ENCODE data around the gene TEKT5.
"Not testable (repeated sequence)": the region's sequence is repeated elsewhere in the genome, so short reads cannot be mapped to it uniquely, and the experiment has no call there.

TEKT5 gene

DNA sequence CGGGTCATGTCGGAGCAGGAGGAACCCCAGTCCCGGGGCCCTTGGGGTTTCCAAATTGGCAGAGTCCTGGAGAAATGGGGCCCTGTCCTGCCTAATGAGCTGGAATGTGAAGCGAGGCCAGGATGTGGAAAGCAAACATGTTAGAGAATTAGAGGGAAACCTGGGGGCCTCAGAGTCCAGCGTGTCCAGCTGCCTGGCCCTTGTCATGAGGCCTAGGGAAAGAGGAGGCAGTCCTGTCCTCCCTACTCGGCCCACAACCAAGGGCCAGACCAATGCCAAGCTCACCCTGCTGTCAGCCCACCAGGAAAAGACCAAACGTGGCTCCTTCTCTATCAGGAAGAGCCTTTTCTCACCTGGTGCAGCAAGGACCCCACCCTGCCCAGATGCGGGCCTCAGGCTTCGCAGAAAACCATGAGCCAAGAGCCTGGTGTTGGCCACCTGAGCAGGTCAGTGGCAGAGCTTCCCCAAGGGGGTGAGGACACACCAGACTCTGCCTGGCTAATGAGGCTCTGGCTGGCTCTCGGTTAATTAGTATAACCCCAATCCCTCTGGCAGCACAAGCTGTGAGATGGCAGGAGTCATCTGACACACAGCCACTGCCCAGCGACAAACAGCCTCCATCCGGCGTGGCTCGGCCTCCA lies 10.1 kb downstream of the TEKT5 start:
- no peak for DNase-seq (ENCODE audit: low read depth)

DNA sequence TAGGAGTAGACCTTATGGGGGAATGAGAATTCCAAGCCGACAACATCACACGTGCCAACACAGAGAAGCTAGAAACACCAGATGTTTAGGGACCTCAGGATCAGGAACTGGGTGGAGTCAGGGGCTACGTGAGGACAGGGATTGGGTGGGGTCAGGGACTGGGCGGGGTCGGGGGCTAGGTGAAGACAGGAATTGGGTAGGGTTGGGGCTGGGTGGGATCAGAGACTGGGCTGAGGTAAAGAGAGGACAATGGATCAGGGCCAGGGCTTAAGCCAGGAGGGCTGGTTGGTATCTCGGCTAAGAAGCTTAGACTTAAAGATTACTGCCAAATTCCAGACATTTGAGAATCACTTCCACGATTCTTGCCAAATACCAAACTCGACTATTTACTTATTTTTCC lies 11.6 kb downstream of the TEKT5 start:
- DNase-seq (ENCODE audit: low read depth), result no peak

DNA sequence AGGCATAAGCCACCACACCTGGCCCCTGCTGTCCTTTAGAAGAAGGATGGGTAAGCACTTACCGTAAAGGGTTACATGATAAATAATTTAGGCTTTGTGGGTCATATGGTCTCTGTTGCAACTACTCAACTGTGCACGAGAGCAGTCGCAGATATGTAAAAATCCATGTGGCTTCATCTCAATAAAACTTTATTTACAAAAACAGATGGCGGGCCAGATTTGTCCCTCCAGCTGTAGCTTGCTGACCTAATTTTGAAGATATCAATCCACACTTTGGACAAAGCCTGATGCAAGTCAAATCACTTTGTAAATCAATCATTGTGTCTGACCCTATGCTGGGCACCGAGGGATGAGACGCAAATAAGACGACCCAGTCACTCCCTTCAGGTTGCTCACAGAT lies 12.1 kb downstream of the TEKT5 start:
- DNase-seq (ENCODE audit: low read depth), result no peak

DNA sequence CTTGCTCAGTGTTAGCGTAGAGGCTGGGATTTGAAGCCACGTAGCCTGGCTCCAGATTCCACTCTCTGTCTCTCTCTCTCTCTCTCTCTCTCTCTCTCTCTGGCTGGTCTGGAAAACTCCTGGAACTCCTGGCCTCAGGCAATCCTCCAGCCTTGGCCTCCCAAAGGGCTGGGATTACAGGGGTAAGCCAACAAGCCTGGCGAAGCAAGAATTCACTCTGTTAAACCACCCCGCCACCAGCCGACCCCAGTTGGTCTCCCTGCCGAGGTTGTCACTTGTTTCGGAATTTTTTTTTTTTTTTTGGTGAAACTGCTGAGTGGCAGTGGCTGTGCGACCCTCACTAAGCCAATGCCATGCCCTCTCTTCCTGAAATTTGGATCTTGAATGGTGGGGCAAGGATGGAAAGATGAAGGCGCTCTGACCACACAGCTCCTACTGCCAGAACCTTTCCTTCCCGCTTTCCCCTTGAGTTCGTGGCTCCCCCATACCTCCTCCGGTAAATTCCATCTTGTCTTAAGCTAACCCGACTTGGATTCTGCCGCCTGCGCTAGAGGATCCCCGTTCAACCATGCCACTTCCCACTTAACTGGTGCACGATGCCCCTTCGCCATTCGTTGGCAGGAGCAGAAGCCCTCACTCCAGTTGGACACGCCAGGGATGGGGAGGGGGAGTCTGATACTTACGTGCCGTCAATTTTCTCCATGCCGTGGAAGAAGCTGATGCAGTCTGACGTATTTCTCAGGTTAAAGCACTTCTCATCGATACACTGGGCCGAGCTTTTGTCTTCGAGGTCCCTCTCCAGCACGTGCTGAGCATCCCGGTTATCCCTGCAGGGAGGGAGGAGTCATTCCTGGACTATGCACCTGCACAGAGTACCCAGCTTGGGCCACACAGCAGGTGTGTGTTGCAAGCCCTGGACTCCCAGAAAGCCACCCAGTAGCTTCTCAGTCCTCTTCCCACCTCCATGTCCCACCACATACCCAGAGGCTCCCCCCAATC lies 13.1 kb downstream of the TEKT5 start:
- no peak for DNase-seq (ENCODE audit: low read depth)

DNA sequence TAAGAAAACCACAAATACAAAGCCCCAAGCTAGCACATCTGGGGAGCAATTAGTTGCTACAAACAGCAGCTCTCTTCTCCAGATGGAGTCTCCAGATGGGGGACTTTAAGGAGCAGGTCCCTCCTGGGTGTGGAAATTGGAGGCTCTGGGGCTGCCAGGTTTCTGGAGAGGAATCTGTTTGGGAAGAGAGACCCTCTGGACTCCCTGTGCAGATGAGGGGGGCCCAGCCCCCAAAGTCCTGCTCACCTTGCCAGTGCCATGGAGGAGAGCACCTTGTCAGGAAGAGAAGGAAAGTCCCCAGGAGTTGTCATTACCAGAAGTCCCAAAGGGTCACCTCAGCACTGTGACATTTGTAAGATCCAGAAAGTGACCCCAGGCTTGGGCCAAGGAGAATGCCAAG lies 14.8 kb downstream of the TEKT5 start:
- no peak for DNase-seq (ENCODE audit: low read depth)

DNA sequence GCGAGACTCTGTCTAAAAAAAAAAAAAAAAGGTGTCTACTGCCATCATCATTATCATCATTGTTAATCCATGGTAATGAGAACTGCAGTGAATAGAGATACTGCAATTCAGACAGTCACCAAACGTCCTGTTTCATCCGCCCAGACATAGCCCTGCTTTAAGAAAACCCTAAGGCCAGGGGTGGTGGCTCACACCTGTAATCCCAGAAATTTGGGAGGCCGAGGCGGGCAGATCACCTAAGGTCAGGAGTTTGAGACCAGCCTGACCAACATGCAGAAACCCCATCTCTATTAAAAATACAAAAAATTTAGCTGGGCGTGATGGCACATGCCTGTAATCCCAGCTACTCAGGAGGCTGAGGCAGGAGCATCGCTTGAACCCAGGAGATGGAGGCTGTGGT lies 15.3 kb downstream of the TEKT5 start:
- not testable (repeated sequence) for DNase-seq (ENCODE audit: low read depth)

DNA sequence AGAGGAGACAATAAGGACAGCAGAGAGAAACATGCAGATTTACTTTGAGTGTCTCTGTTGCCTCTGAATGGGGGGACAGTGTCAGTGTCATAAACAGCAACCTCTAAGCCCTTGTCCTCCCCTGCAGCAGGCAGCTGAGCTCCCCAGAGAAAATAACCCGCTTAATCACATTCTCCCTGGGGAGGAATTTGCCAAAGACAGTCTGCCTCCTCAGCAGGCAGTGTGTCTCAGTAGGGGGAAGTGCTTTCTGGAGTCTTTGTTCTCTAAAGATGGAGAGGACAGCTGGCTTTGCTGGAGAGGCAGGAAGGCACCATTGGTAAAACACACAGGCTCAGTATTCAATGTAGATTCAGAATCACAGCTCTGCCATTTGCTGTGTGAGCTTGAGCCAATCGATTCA lies 16.1 kb downstream of the TEKT5 start:
- DNase-seq (ENCODE audit: low read depth), result no peak

DNA sequence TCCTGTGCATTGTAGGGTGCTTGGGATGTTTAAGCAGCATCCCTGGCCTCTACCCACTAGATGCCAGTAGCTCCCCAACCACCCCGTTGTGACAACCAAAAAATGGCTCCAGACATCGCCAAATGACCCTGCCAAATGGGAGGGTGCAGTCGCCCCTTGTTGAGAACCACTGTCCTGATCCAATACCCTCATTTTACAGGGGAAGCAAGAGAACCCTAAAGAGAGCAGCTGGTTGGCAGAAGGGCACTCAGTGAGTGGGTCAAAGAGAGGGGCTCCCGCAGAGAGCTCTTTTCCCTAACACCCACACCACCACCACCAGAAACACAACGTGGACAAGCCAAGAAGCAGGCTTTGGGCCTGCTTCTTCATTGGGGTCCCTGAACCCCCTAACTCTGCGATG lies 18.4 kb downstream of the TEKT5 start:
- no peak for DNase-seq (ENCODE audit: low read depth)

DNA sequence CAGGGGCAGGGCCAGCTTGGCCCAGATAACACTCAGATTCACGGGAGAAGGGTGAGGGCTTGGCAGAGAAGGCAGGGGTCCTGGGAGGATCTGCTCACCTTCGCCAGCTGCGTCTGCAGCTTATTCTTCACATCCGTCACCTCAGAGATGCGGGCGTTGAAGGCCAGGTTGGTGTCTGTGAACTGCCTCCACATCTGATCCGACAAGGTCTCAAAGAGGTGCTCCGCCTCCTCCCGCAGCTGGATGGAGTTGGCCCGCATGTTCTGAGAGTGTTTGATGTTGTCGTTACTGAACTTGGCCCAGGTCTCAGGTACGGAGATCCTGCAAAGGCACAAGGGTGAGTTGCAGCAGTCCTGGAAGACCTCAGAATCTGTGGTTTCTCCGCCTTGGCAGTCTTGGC lies 18.9 kb downstream of the TEKT5 start:
- DNase-seq (ENCODE audit: low read depth), result no peak

DNA sequence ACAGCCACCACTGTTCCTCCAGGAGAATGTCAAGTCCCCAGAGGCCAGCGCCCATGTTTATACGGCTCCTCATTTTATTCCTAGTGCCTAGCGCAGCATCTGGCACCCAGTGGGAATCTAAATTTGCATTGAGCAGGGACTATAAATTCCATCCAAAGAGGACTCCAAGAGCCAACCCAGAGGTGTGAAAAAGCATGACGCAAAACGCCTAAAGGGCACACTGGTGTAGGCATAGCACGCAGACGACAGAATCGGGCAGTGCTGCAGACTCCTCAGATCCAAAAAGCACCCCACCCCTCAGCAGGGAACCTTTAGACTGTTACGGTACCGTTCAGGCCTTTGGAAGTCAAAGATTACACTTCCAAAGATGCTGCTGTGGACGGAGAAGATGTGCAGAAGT lies 19.5 kb downstream of the TEKT5 start:
- no peak for DNase-seq (ENCODE audit: low read depth)

DNA sequence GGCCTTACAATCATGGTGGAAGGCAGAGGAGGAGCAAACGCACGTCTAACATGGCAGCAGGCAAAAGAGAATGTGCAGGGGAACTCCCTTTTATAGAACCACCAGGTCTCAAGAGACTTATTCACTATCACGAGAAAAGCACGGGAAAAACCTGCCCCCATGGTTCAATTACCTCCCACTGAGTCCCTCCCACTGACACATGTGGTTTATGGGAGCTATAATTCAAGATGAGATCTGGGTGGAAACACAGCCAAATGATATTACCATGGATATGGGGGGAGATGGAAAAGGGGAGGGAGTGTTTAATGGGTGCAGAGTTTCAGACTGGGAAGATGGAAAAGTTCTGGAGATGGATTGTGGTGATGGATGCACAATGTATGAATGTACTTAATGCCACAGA lies 23.0 kb downstream of the TEKT5 start:
- no peak for DNase-seq (ENCODE audit: low read depth)

DNA sequence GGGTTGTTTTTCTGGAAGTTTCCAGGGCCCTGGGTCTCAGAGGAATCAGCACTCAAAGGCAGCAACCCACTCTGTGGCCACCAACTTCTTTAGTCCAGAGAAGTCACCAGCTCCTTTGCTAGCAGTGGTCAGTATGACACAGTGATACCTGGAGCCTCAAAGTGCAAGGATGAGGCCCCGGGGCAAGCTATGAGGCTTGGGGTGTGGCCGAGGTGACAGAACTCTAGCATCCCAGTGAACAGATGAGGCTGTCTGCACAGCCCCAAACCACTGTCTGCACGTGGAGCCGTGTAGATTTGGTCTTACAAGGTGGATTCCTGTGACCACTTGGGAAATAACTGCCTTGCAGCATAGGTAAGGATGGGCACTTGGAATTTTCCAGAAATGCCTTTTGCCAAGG lies 24.9 kb downstream of the TEKT5 start:
- no peak for DNase-seq (ENCODE audit: low read depth)

DNA sequence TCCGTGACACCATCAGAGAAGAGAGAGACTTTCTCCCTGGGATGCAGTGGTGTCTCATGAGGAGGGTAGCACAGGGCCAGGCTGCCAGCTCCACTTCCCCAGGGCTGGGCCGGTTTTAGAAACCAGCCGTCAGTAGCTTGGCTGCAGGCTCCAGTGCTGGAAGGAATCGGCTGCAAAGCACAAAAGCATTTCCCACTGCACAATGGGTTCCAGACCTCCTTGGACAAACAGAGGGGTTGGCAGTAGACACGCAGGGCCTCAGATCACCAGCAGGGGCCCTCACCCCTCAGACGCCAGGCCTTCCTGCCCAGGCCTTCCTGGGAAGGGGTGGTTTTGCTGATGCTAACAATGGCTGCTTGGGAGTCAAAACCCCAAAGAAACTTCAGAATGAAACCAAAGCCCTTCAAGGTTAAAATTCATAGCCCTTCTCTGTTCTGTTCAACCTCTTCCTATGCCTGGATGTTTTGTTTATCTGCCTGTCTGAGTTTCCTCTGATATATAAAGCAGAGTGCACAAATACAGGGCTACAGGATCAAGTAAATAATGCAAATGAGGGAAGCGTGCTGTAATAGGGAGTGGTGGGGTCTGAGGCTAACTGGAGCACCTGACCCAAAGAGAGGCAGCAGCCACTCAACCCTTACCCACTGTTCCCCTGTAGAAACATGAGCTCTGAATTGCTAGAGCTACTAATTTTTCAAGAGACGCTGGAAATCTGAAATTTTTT lies 26.2 kb downstream of the TEKT5 start:
- DNase-seq (ENCODE audit: low read depth), result no peak

DNA sequence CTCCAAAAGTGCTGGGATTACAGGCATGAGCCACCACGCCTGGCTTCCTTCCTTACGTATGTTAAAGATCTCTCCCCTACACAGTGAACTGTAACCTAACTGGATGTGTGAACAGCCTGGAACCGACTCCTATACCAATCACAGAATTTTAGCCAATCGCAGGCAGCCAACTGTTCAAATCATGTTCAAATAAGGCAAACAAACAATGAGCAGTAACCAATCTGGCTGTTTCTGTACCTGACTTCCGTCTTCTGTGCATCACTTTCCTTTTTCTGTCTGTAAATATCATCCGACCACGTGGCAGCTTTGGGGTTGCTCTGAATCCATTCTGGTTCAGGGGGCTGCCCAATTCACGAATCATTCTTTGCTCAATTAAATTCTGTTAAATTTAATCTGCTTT lies 27.5 kb downstream of the TEKT5 start:
- no peak for DNase-seq (ENCODE audit: low read depth)

DNA sequence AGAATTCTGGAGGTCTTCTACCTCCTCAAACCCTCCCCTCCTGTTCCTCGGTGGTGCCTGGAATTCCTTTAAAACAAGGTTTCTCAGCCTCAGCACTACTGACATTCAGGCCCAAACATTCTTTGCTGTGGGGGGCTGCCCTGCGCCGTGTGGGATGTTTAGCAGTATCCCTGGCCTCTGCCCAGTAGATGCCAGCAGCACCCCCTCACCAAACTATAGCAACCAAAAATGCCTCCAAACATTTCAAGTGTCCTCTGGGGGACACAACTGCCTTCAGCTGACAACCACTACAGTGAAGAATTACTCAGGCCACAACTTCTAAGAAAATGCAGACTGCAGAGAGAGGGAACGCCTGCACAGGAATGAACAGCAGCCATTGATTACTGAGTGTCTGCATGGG lies 28.4 kb downstream of the TEKT5 start:
- DNase-seq (ENCODE audit: low read depth), result no peak

DNA sequence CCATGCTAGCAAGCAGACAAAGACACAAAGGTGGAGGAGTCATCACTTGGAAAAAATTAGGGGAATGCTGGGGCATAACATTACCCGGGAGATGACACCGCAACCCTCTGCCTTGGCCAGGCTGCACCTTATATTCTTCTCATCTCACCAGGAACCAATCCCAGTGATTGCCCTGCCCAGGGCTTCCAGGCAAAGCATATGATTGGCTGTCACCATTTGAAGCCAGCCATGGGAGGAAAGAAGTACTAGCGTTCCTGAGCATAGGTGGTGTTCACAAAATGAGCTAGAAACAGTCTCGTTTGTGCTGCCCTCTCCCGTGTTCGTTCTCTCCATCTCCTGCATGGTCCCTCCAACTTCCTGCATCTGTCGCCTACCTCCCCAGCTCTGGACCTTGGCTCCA lies 29.6 kb downstream of the TEKT5 start:
- no peak for DNase-seq (ENCODE audit: low read depth)

DNA sequence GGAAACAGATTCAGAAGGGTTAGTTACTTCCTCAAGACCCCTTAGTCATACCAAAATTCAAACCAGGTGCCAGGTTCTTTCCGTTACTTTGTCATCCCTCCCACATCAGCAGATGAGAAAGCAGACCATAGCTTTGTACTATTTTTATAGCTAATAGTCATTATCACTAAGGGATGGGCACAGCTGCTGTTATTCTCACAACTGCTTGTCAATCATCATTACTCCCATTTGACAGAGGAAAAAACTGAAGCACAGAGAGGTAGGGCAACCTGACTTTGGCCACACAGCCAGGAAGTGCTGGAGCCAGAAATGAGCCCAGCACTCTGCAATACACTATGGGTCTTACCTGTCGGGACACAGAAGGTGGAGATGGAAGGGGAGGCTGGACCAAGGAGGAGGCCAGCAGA lies 30.0 kb downstream of the TEKT5 start:
- DNase-seq (ENCODE audit: low read depth), result no peak

DNA sequence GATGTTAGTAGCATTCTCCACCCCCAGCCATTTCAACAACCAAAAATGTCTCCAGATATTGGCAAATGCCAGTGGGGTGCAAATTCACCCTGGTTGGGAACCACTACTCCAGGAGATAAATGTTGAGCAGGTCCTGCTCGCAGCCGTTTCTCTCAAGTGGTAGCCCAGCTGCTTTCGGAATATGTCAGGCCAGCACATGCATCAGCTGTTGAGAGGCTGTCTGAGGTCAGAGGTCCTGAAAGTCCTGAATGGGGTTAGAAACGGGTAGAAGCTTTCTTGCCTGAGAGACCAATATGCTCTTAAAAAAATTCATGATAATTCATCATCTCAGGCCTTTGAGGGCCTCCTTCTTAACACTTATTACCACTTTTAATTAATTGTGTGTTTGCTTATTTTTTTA lies 31.0 kb downstream of the TEKT5 start:
- no peak for DNase-seq (ENCODE audit: low read depth)

DNA sequence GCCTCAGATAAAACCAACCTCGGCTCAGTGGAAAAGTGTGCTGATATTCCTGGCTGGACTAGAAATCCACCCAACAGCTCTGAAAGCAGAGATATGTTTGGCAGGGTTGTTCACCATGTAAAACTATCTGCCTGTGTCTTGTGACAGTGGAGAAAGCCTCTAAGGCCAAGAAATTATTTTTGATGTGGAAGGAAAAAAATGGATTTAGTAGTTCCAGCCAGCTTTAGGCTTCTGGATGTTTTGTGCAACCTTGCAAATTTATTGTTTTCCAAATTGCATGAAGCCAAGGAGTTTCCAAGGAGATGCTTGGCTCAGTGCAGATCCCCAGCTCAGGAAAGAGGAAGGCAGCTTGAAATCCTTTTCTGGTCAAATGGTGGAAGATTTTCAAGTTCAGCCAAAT lies 31.6 kb downstream of the TEKT5 start:
- DNase-seq (ENCODE audit: low read depth), result no peak

DNA sequence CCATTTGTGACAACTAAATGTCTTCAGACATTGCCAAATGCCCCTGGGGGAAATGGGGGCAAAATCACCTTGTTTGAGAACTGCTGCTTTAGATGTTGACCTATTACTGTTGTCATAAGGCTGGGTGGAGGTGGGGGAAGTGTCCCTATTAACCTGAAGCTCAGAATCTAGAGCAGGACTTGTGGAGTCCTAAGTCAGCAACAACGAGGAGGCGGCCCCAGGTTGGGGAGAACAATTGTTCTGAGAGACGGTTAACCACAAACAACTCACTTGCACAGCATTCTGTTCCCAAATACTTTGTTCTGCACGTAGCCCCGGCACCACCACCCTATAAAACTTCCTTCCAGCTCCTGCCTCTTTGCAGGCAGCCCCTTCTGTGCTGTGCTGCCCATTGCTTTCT lies 32.5 kb downstream of the TEKT5 start:
- no peak for DNase-seq (ENCODE audit: low read depth)

DNA sequence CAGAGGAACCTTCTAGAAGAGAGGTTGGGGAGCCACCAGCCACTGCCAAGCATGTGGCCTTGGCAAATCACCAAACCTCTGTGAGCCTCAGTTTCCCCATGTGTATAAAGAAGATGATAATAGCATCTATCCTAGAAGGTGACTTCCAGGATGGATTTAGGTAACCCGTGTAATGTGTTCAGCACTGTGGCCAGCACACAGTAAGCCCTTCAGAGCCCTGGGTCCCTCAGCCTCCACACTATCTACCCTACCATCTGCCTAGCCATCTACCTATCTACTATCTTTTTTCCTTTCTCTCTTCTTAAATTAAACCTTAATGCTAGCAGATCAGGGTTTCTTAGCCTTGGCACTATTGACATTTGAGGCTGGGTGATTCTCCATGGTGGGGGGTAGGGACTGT lies 33.0 kb downstream of the TEKT5 start:
- no peak for DNase-seq (ENCODE audit: low read depth)

DNA sequence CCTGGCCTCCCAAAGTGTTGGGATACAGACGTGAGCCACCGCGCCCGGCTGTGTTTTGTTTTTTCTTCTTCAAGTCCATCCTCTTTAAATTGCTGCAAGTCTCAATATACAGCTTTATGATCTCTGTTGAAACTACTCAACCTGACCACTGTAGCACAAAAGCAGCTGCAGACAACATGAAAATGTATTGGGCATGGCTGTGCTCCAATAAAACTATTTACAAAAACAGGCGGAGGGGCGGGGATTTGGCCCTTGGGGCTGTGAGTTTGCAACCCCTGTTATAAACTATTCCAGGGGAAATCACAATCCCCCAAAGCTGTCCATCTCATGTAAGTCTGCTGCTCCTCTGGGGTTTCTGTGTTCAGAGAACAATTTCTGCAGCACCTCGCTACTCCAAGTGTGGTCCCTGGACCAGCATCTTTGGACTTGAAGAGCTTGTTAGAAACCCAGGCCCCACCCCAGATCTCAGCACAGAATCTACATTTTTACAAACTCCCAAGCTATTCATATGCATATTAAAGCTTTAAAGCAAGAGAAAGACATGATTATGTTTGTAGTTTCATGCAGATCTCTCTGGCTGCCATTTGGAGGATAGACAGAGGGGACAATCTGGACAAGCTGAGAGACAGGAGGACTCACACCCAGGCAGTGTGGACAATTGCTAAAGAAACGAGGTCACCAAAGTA lies 33.6 kb downstream of the TEKT5 start:
- no peak for DNase-seq (ENCODE audit: low read depth)

All from activated T-cell treated with anti-CD3 and anti-CD28 coated beads for 48 hours (primary cell).